Pons (tissue), 1 donor: ENCODE data around the gene DNAL1.
"Not testable (repeated sequence)": the region's sequence is repeated elsewhere in the genome, so short reads cannot be mapped to it uniquely, and the experiment has no call there.

Experiments used
- DNase-seq: peaks from one replicate; pipeline ENCODE4 v3.0.0-alpha.2; 2016; ENCODE audit warnings: low spot score

DNAL1 gene

GRCh38 chr14:73644531-73645247, at the start of gene DNAL1:
DNAL1 (plus strand) TSS chr14:73644986; CDS start chr14:73645040, 54 bp downstream.
- peak; percentile 87 for DNase-seq

GRCh38 chr14:73599499-73599898, 45.3 kb upstream of the DNAL1 start:
- no peak for DNase-seq

GRCh38 chr14:73602994-73603393, 41.8 kb upstream of the DNAL1 start:
- no peak for DNase-seq

GRCh38 chr14:73606271-73606670, 38.5 kb upstream of the DNAL1 start:
- DNase-seq = no peak

GRCh38 chr14:73607241-73607640, 37.5 kb upstream of the DNAL1 start:
- DNase-seq = no peak

GRCh38 chr14:73610687-73611086, 34.1 kb upstream of the DNAL1 start:
- DNase-seq = peak; percentile 12

- peak; percentile 12 for DNase-seq
Observed at GRCh38 chr14:73612339-73613045, 32.3 kb upstream of the DNAL1 start, which contains the start of gene ACOT6. ACOT6 (plus strand) TSS chr14:73612517; CDS start chr14:73612572, 55 bp downstream.

- DNase-seq = no peak
Observed at GRCh38 chr14:73613046-73613383, 31.8 kb upstream of the DNAL1 start.

- no peak for DNase-seq
Observed at GRCh38 chr14:73613419-73613963, 31.3 kb upstream of the DNAL1 start.

GRCh38 chr14:73616831-73617230, 28.0 kb upstream of the DNAL1 start:
- DNase-seq = no peak

GRCh38 chr14:73619524-73619923, 25.3 kb upstream of the DNAL1 start:
- DNase-seq = no peak

GRCh38 chr14:73620268-73620667, 24.5 kb upstream of the DNAL1 start:
- no peak for DNase-seq

- DNase-seq = no peak
Observed at GRCh38 chr14:73623504-73624054, 21.2 kb upstream of the DNAL1 start.

- no peak for DNase-seq
Observed at GRCh38 chr14:73625706-73626105, 19.1 kb upstream of the DNAL1 start.

- DNase-seq = no peak
Observed at GRCh38 chr14:73627151-73627558, 17.6 kb upstream of the DNAL1 start.

- DNase-seq = no peak
Observed at GRCh38 chr14:73630009-73630780, 14.6 kb upstream of the DNAL1 start.

GRCh38 chr14:73633116-73634010, 11.4 kb upstream of the DNAL1 start:
- DNase-seq = peak; percentile 81

GRCh38 chr14:73634011-73634833, 10.6 kb upstream of the DNAL1 start:
- peak; percentile 7 for DNase-seq

- DNase-seq = not testable (repeated sequence)
Observed at GRCh38 chr14:73636355-73636754, 8.4 kb upstream of the DNAL1 start.

GRCh38 chr14:73637830-73638229, 7.0 kb upstream of the DNAL1 start:
- DNase-seq = no peak
